Nephron (organoid): ENCODE data around the gene WHRN.
A peak's percentile ranks its signal among the peaks of the same experiment; 100 is the strongest.

Source experiments
- H3K27ac Mint-ChIP-seq, 3 experiments: 2 replicates each; pipeline ENCODE4 v1.8.0; 2020; ENCODE audit warnings: mixed read lengths in 3 of 3, mild to moderate bottlenecking in 2 of 3, moderate library complexity in 1 of 3
- H3K27me3 Mint-ChIP-seq: 2 replicates; pipeline ENCODE4 v1.8.0; 2021; ENCODE audit warnings: low read depth, mild to moderate bottlenecking, moderate library complexity, mixed read lengths
- H3K36me3 Mint-ChIP-seq: 2 replicates; pipeline ENCODE4 v1.8.0; 2020; ENCODE audit warnings: low read depth, mixed read lengths
- H3K4me1 Mint-ChIP-seq: 2 replicates; pipeline ENCODE4 v1.8.0; 2020; ENCODE audit warnings: mixed read lengths
- H3K4me3 Mint-ChIP-seq, 3 experiments: 2 replicates each; pipeline ENCODE4 v1.8.0; 2020; ENCODE audit warnings: mild to moderate bottlenecking in 3 of 3, mixed read lengths in 3 of 3, moderate library complexity in 2 of 3
- H3K9me3 Mint-ChIP-seq: 2 replicates; pipeline ENCODE4 v1.8.0; 2020; ENCODE audit warnings: mixed read lengths
- TF ChIP-seq, protein P1 (sequence below), 3 experiments: fragments of 200-600 bp; sonication (generic); IDR thresholded peaks; one replicate each; pipeline ENCODE4 v1.5.0; 2021; ENCODE audit warnings: antibody characterized with exemption in 3 of 3; ENCODE audit not compliant: unreplicated experiment in 3 of 3

Gene WHRN

DNA sequence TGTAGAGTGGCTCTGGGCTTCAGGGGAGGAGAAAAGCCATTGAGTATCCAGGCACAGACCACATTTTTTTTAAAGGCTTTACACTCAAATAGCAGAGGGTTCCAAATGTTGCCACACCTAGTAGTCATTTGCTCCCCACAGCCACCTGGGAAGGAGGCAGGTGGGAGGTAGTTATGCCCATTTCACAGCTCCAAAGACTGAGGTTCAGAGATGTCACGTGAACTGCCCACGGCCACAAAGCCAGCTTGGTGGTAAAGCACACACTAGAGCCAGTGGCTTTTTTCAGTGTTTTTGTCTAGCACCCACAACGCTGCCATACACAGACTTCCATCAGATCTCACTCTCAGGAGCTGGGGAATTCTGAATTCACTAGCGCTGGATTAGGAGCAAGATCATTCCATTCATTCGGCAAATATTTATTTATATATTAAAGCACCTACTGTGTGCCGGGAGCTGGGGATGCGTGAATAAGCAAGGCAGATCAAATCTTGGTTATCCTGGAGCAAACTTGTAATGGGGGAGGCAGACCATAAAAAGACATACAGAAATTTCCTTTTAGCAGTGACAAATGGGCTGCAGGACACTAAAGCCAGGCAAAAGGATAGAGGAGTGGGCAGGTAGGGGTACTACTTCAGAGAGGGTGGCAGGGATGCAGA is 7.4 kb downstream of the WHRN start:
- Mint-ChIP-seq H3K36me3 (no peaks in the 10 kb centered on the region), H3K4me1 (peaks cover 53% of the 10 kb centered on the region), H3K4me3 (no peak overlapping the region), H3K27me3 (peaks cover 27% of the 10 kb centered on the region), H3K27ac (no peak overlapping the region), H3K9me3 (no peaks in the 10 kb centered on the region)
- TF ChIP-seq, protein P1, sequence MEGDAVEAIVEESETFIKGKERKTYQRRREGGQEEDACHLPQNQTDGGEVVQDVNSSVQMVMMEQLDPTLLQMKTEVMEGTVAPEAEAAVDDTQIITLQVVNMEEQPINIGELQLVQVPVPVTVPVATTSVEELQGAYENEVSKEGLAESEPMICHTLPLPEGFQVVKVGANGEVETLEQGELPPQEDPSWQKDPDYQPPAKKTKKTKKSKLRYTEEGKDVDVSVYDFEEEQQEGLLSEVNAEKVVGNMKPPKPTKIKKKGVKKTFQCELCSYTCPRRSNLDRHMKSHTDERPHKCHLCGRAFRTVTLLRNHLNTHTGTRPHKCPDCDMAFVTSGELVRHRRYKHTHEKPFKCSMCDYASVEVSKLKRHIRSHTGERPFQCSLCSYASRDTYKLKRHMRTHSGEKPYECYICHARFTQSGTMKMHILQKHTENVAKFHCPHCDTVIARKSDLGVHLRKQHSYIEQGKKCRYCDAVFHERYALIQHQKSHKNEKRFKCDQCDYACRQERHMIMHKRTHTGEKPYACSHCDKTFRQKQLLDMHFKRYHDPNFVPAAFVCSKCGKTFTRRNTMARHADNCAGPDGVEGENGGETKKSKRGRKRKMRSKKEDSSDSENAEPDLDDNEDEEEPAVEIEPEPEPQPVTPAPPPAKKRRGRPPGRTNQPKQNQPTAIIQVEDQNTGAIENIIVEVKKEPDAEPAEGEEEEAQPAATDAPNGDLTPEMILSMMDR (IDR thresholded peaks at IDR 0.05; ENCODE audit: unreplicated experiment in 3 of 3), result no peak

DNA sequence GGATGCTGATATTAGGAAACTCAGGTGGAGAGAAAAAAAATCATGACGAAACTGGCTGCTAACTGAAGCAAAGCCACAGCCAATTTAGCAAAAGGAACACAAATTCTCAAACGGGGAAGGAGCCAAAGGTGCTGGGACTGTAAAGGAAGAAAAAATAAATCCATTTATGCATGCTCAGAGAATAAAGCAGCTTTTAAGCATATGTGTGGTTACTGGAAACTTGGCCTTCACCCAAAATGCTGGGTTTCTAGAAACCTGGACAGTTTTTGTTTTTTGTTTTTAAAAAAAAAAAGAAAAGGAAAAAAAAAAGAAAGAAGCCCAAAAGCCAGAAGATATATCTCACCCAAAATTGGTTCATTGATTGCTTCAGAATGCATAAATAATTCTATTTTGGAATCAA is 8.0 kb downstream of the WHRN start:
- H3K9me3 Mint-ChIP-seq, result no peaks in the 10 kb centered on the region
- TF ChIP-seq, protein P1 (IDR thresholded peaks at IDR 0.05; ENCODE audit: unreplicated experiment in 3 of 3), result no peak
- no peak overlapping the region for H3K4me3 Mint-ChIP-seq
- peaks cover 3% of the 10 kb centered on the region for H3K36me3 Mint-ChIP-seq
- H3K4me1 Mint-ChIP-seq, result peaks cover 47% of the 10 kb centered on the region
- peak overlapping the region in 2 of 3 experiments; percentile 15 for H3K27ac Mint-ChIP-seq
- peaks cover 27% of the 10 kb centered on the region for H3K27me3 Mint-ChIP-seq

DNA sequence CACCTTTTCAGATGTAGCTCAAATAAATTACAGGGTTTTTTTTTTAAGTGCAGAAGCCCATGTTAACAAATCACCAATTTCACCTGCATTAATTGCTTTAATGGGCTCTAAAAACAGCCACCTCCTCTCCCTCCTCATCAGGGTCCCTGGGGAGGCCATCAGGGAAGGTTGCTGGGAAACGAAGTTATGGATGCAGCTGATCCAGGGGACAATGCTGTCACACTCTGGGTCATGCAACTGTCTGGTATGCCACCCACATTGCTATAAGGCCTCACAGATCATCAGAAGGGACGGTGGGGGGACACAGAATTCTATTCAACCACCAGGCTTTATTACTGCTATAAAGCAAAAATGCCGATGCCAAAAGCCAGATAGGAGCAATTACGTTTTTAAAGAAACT is 9.3 kb downstream of the WHRN start:
- Mint-ChIP-seq H3K27me3 (peaks cover 27% of the 10 kb centered on the region), H3K27ac (no peak overlapping the region), H3K4me3 (no peak overlapping the region), H3K36me3 (peaks cover 3% of the 10 kb centered on the region), H3K4me1 (peaks cover 36% of the 10 kb centered on the region), H3K9me3 (no peaks in the 10 kb centered on the region)
- TF ChIP-seq, protein P1 (IDR thresholded peaks at IDR 0.05; ENCODE audit: unreplicated experiment in 3 of 3), result no peak

DNA sequence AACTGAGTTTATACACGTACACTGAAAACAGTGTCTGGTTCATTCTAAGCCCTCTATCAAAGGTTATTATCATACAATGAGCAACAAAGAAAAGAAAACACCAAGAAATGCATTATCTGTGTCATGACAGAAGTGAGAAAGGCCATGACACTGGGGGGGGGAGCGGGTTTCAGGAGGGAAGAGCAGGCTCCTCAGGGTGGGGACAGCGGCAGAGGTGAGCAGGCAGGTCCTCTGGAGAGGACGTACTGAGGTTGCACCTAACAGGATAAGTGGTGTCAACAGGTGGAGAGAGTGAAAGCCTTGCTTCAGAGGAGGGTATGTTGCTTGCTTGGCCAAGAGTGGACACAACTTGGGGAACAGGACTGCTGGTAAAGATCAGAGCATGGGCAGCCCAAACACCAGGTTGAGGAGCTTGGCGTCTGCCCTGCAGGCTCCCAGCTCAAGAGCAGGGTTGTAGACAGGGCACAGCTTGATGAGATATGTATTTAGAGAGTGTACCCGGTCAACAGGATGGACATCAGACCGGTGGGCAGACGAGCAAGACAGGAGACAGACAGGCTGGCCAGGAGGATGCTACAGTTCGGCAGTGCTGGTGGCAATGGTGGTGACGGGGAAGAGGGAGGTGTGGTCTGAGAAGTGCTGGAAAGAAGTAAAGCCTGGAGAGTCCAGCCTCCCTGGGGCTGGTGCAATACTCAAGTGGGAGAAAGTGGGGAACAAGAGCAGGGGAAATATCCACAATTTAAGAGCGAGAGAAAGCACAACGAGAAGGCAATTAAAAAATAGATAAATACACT is 10.3 kb downstream of the WHRN start:
- peaks cover 24% of the 10 kb centered on the region for H3K27me3 Mint-ChIP-seq
- no peak overlapping the region for H3K27ac Mint-ChIP-seq
- TF ChIP-seq, protein P1 (IDR thresholded peaks at IDR 0.05; ENCODE audit: unreplicated experiment in 3 of 3), result no peak
- peaks cover 3% of the 10 kb centered on the region for H3K36me3 Mint-ChIP-seq
- no peak overlapping the region for H3K4me3 Mint-ChIP-seq
- H3K9me3 Mint-ChIP-seq, result no peaks in the 10 kb centered on the region
- H3K4me1 Mint-ChIP-seq, result peaks cover 33% of the 10 kb centered on the region

DNA sequence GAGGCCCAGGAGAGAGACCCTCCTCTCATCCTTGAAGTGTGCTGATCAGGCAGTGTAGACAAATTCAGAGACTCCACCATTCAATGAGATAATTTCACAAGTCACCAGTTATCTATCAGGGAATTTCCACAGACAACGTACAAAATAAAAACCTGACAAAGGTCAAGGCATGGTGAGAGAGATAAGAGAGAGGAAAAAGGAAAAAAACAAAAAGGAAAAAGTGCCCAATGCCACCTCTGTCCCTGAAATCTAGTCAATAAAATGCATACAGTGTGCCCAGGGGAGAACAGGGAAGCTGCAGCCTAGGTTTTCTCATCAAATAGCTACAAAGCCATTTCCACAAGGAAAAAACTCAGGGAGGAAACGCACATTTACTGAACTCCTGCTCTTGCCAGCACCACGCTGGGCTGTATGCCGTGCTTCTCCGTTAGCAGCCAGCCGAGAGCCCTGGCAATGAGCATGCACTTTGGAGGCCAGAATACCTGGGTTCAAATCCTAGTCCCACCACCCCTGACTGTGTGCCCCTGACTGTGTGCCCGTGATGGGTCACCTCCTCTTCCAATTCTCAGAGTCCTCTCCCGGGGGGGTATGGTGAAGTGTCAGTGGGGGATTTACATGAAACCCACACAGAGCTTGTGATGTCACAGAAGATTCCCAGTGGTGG is 11.6 kb downstream of the WHRN start:
- no peaks in the 10 kb centered on the region for H3K9me3 Mint-ChIP-seq
- TF ChIP-seq, protein P1 (IDR thresholded peaks at IDR 0.05; ENCODE audit: unreplicated experiment in 3 of 3), result no peak
- H3K27me3 Mint-ChIP-seq, result peaks cover 17% of the 10 kb centered on the region
- peaks cover 22% of the 10 kb centered on the region for H3K4me1 Mint-ChIP-seq
- H3K4me3 Mint-ChIP-seq, result no peak overlapping the region
- no peak overlapping the region for H3K27ac Mint-ChIP-seq
- peaks cover 3% of the 10 kb centered on the region for H3K36me3 Mint-ChIP-seq
